ENCODE measurements around the gene TRIM5. TPM values are rescaled to one million over a fixed set of nuclear protein-coding genes. Genes with fewer than 3 reads are reported as not detected.

The TRIM5 gene
- total RNA-seq, 4 donors from 2014 or later: 12.3 to 21.7 (median 16.8) TPM

- H3K9me3 ChIP-seq: no peaks in the 10 kb centered on the region
- H3K36me3 ChIP-seq: peaks cover 38% of the 10 kb centered on the region
- no peaks in the 10 kb centered on the region for H3K27me3 ChIP-seq
- H3K27ac ChIP-seq: no peak overlapping the region
- no peak for DNase-seq (ENCODE audit: low spot score in 2 of 2)
- H3K4me1 ChIP-seq: no peaks in the 10 kb centered on the region
- TF ChIP-seq POLR2AphosphoS5 (IDR thresholded peaks at IDR 0.05) (no peak), EP300 (IDR thresholded peaks at IDR 0.05) (no peak), CTCF (IDR thresholded peaks at IDR 0.05) (no peak), POLR2A (IDR thresholded peaks at IDR 0.05) (no peak)
- no peak overlapping the region for H3K4me3 ChIP-seq
Observed at GRCh38 chr11:5643585-5643984, 41.3 kb downstream of the TRIM5 start.

GRCh38 chr11:5639953-5640352 is 44.9 kb downstream of the TRIM5 start:
- Histone ChIP-seq H3K36me3 (peaks cover 42% of the 10 kb centered on the region), H3K27me3 (no peaks in the 10 kb centered on the region), H3K4me3 (no peak overlapping the region), H3K9me3 (no peaks in the 10 kb centered on the region), H3K4me1 (no peaks in the 10 kb centered on the region), H3K27ac (no peak overlapping the region)
- no peak for DNase-seq (ENCODE audit: low spot score in 2 of 2)
- TF ChIP-seq CTCF (IDR thresholded peaks at IDR 0.05): no peak
- no peak for TF ChIP-seq POLR2AphosphoS5 (IDR thresholded peaks at IDR 0.05)
- TF ChIP-seq POLR2A (IDR thresholded peaks at IDR 0.05): no peak
- WGBS: 89% methylated on average over 1 of the region's 1 CpG

- H3K36me3 ChIP-seq: peaks cover 19% of the 10 kb centered on the region
- TF ChIP-seq CTCF (IDR thresholded peaks at IDR 0.05): no peak
- TF ChIP-seq EP300 (IDR thresholded peaks at IDR 0.05): no peak
- TF ChIP-seq POLR2A (IDR thresholded peaks at IDR 0.05): no peak
- no peak for TF ChIP-seq POLR2AphosphoS5 (IDR thresholded peaks at IDR 0.05)
- no peaks in the 10 kb centered on the region for H3K27me3 ChIP-seq
- WGBS: 87% methylated on average over 5 of the region's 5 CpGs
- H3K9me3 ChIP-seq: no peaks in the 10 kb centered on the region
- H3K4me3 ChIP-seq: no peak overlapping the region
- DNase-seq (ENCODE audit: low spot score in 2 of 2): no peak
- no peak overlapping the region for H3K27ac ChIP-seq
- no peaks in the 10 kb centered on the region for H3K4me1 ChIP-seq
Observed at GRCh38 chr11:5631969-5632635, 52.8 kb downstream of the TRIM5 start.

- Histone ChIP-seq H3K36me3 (peaks cover 16% of the 10 kb centered on the region), H3K27ac (no peak overlapping the region), H3K4me1 (no peaks in the 10 kb centered on the region), H3K9me3 (no peaks in the 10 kb centered on the region), H3K27me3 (no peaks in the 10 kb centered on the region), H3K4me3 (no peak overlapping the region)
- no peak for DNase-seq (ENCODE audit: low spot score in 2 of 2)
- no peak for TF ChIP-seq EP300 (IDR thresholded peaks at IDR 0.05)
- no peak for TF ChIP-seq CTCF (IDR thresholded peaks at IDR 0.05)
- whole genome bisulfite sequencing: 82% methylated on average over 2 of the region's 2 CpGs
Observed at GRCh38 chr11:5631417-5631816, 53.5 kb downstream of the TRIM5 start.

GRCh38 chr11:5626196-5626595 is 58.7 kb downstream of the TRIM5 start:
- H3K9me3 ChIP-seq: no peaks in the 10 kb centered on the region
- DNase-seq (ENCODE audit: low spot score in 2 of 2): no peak
- H3K36me3 ChIP-seq: no peaks in the 10 kb centered on the region
- no peak for TF ChIP-seq EP300 (IDR thresholded peaks at IDR 0.05)
- TF ChIP-seq POLR2A (IDR thresholded peaks at IDR 0.05): no peak
- TF ChIP-seq CTCF (IDR thresholded peaks at IDR 0.05): no peak
- TF ChIP-seq POLR2AphosphoS5 (IDR thresholded peaks at IDR 0.05): no peak
- H3K27me3 ChIP-seq: no peaks in the 10 kb centered on the region
- H3K4me1 ChIP-seq: peaks cover 30% of the 10 kb centered on the region
- 77% methylated on average over 5 of the region's 5 CpGs for WGBS
- H3K27ac ChIP-seq: no peak overlapping the region
- no peak overlapping the region for H3K4me3 ChIP-seq
